ENCODE measurements around the gene DCP1B.

Gene DCP1B

GRCh38 chr12:1993871-1994371 is 10.3 kb downstream of the DCP1B start:
- Histone ChIP-seq H3K4me1 (ENCODE audit: insufficient read depth, low read length) (peaks cover 33% of the 10 kb centered on the region), H3K36me3 (ENCODE audit: insufficient read depth, low read length) (peaks cover 51% of the 10 kb centered on the region), H3K9ac (ENCODE audit: low read depth, low read length) (no peak overlapping the region), H3K4me3 (ENCODE audit: low read length) (no peak overlapping the region), H3K9me3 (ENCODE audit: insufficient read depth, low read depth, low read length) (no peaks in the 10 kb centered on the region), H3K27me3 (ENCODE audit: insufficient read depth, low read length) (no peaks in the 10 kb centered on the region), H3K27ac (ENCODE audit: low read depth, low read length) (no peak overlapping the region)
- WGBS, result 98% methylated on average over 2 of the region's 2 CpGs

DNA sequence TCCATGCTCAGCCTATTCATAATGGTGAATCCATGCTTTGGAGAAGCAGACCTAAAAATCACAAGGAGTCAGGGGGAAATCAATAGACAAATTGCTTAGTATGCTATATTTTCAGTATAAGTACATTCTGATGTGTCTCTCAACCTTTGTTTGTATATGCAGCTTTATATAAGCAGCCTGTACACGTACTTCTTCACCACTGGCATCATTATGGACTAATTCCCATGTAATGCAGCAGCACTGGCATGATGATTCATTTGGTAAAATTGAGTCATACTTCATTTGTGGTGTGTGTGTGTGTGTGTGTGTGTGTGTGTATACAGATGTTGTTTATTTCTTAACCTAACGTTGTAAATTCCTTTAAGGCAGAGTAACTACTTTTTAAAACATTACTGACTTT is 10.9 kb downstream of the DCP1B start:
- Histone ChIP-seq H3K4me3 (ENCODE audit: low read length) (no peak overlapping the region), H3K27me3 (ENCODE audit: insufficient read depth, low read length) (no peaks in the 10 kb centered on the region), H3K9me3 (ENCODE audit: insufficient read depth, low read depth, low read length) (no peaks in the 10 kb centered on the region), H3K4me1 (ENCODE audit: insufficient read depth, low read length) (peaks cover 27% of the 10 kb centered on the region), H3K36me3 (ENCODE audit: insufficient read depth, low read length) (peaks cover 54% of the 10 kb centered on the region), H3K9ac (ENCODE audit: low read depth, low read length) (no peak overlapping the region), H3K27ac (ENCODE audit: low read depth, low read length) (no peak overlapping the region)
- 100% methylated on average over 1 of the region's 2 CpGs for WGBS

DNA sequence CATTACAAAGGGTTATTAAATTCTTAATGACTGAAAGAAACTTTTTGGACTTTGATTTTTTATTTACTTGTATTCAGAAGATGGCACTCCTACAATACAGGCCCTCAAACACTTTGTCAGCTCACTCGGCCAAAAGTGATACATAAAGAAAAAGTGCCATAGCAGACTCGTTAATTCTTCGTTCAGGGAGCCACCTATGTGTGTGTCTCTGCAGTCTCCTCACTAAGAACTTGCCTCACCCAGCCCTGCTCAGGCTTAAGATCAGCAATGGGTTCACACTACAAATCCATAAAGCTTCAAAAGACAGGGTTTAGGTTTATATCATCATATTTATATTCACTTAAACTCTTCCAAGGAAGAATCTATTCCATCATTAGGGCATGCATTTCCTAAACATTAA is 11.5 kb downstream of the DCP1B start:
- Histone ChIP-seq H3K36me3 (ENCODE audit: insufficient read depth, low read length) (peaks cover 60% of the 10 kb centered on the region), H3K27me3 (ENCODE audit: insufficient read depth, low read length) (no peaks in the 10 kb centered on the region), H3K9ac (ENCODE audit: low read depth, low read length) (no peak overlapping the region), H3K27ac (ENCODE audit: low read depth, low read length) (no peak overlapping the region), H3K4me1 (ENCODE audit: insufficient read depth, low read length) (peaks cover 21% of the 10 kb centered on the region), H3K9me3 (ENCODE audit: insufficient read depth, low read depth, low read length) (no peaks in the 10 kb centered on the region), H3K4me3 (ENCODE audit: low read length) (no peak overlapping the region)
- 96% methylated on average over 3 of the region's 3 CpGs for WGBS

DNA sequence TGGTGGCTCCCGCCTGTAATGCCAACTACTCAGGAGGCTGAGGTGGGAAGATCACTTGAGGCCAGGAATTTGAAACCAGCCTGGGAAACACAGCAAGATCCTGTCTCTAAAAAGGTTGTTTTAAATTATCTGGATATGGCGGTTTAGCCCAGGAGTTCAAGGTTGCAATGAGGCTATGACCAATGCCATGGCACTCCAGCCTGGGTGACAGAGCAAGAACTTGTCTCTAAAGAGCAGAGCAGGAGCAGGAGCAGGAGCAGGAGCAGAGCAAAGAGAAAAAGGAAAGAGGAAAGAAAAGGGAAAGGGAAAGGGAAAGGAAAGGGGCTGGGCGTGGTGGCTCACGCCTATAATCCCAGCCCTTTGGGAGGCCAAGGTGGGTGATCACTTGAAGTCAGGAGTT is 15.1 kb downstream of the DCP1B start:
- H3K27ac ChIP-seq (ENCODE audit: low read depth, low read length), result no peak overlapping the region
- peaks cover 68% of the 10 kb centered on the region for H3K36me3 ChIP-seq (ENCODE audit: insufficient read depth, low read length)
- H3K27me3 ChIP-seq (ENCODE audit: insufficient read depth, low read length), result no peaks in the 10 kb centered on the region
- 88% methylated on average over 4 of the region's 4 CpGs for WGBS
- no peak overlapping the region for H3K4me3 ChIP-seq (ENCODE audit: low read length)
- peaks cover 7% of the 10 kb centered on the region; the same call in 1 of the 2 replicates for H3K9me3 ChIP-seq (ENCODE audit: insufficient read depth, low read depth, low read length)
- no peak overlapping the region for H3K9ac ChIP-seq (ENCODE audit: low read depth, low read length)
- H3K4me1 ChIP-seq (ENCODE audit: insufficient read depth, low read length), result peaks cover 5% of the 10 kb centered on the region

DNA sequence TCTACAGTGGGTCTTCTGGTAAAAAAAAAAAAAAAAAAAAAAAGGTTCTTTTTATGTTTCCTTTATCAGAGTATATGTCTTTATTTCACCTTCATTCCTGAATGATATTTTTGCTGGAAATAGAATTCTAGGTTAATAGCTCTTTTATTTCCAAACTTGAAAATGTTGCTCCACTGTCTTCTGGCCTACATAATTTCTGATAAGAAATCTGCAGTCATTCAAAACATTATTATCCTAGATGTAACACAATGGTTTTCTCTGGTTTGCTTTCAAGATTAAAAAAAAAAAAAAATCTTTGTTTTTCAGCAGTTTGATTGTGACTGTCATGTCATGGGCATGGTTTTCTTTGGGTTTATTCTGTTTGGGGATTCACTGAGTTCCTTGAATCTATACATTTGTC is 19.5 kb downstream of the DCP1B start:
- H3K36me3 ChIP-seq (ENCODE audit: insufficient read depth, low read length), result peaks cover 37% of the 10 kb centered on the region
- H3K9me3 ChIP-seq (ENCODE audit: insufficient read depth, low read depth, low read length), result peaks cover 7% of the 10 kb centered on the region; the same call in 1 of the 2 replicates
- peaks cover 10% of the 10 kb centered on the region; the same call in 1 of the 2 replicates for H3K4me1 ChIP-seq (ENCODE audit: insufficient read depth, low read length)
- no peak overlapping the region for H3K4me3 ChIP-seq (ENCODE audit: low read length)
- no peak overlapping the region for H3K9ac ChIP-seq (ENCODE audit: low read depth, low read length)
- H3K27ac ChIP-seq (ENCODE audit: low read depth, low read length), result no peak overlapping the region
- no peaks in the 10 kb centered on the region for H3K27me3 ChIP-seq (ENCODE audit: insufficient read depth, low read length)

DNA sequence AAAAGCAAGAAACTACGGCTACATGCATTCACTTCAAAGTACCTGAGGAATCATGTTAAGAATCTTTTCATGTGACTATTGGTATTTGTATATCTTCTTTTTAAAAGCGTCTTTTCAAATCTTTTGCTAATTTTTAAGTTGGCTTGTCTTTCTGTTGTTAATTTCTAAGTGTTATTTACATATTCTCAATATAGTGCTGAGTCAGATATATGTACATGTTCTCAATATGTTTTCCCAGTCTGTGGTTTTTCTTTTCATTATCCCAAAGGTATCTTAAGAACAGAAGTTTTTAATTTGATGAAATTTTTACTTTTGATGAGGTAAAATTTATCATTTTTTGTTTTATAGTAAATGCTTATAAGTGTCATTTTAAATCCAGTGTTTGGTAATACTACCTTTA is 24.0 kb downstream of the DCP1B start:
- Histone ChIP-seq H3K27ac (ENCODE audit: low read depth, low read length) (no peak overlapping the region), H3K36me3 (ENCODE audit: insufficient read depth, low read length) (peaks cover 5% of the 10 kb centered on the region; the same call in 1 of the 2 replicates), H3K9me3 (ENCODE audit: insufficient read depth, low read depth, low read length) (peaks cover 6% of the 10 kb centered on the region; the same call in 1 of the 2 replicates), H3K27me3 (ENCODE audit: insufficient read depth, low read length) (no peaks in the 10 kb centered on the region), H3K9ac (ENCODE audit: low read depth, low read length) (no peak overlapping the region), H3K4me3 (ENCODE audit: low read length) (no peak overlapping the region), H3K4me1 (ENCODE audit: insufficient read depth, low read length) (peaks cover 13% of the 10 kb centered on the region; the same call in 1 of the 2 replicates)
- WGBS, result 88% methylated on average over 1 of the region's 2 CpGs

GRCh38 chr12:1978078-1978862 is 26.0 kb downstream of the DCP1B start:
- Histone ChIP-seq H3K27me3 (ENCODE audit: insufficient read depth, low read length) (no peaks in the 10 kb centered on the region), H3K4me1 (ENCODE audit: insufficient read depth, low read length) (peaks cover 13% of the 10 kb centered on the region; the same call in 1 of the 2 replicates), H3K9ac (ENCODE audit: low read depth, low read length) (no peak overlapping the region), H3K4me3 (ENCODE audit: low read length) (no peak overlapping the region), H3K27ac (ENCODE audit: low read depth, low read length) (no peak overlapping the region), H3K36me3 (ENCODE audit: insufficient read depth, low read length) (no peaks in the 10 kb centered on the region), H3K9me3 (ENCODE audit: insufficient read depth, low read depth, low read length) (no peaks in the 10 kb centered on the region)
- WGBS, result 100% methylated on average over 4 of the region's 4 CpGs

DNA sequence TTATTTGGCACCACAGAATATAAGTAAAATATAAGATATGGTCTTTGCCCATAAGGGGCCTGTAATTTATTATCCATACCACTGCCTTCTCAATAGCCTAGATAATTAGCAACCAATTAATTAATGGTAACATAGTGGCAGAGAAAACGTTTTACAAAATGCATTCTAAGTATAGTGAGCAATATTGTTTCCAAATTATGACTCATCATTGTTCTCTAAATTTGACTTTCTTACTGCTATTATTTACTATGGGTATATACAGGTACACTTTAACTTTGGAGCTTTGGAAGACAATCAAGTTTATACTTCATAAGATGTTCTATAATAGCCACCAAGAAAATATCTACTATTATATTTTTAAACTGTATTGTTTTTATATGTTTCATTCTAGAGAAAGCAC is 26.7 kb downstream of the DCP1B start:
- no peaks in the 10 kb centered on the region for H3K27me3 ChIP-seq (ENCODE audit: insufficient read depth, low read length)
- no CpG with 5 or more reads among the region's 1 CpG for WGBS
- H3K27ac ChIP-seq (ENCODE audit: low read depth, low read length), result no peak overlapping the region
- no peak overlapping the region for H3K4me3 ChIP-seq (ENCODE audit: low read length)
- peaks cover 13% of the 10 kb centered on the region; the same call in 1 of the 2 replicates for H3K4me1 ChIP-seq (ENCODE audit: insufficient read depth, low read length)
- no peaks in the 10 kb centered on the region for H3K36me3 ChIP-seq (ENCODE audit: insufficient read depth, low read length)
- H3K9ac ChIP-seq (ENCODE audit: low read depth, low read length), result no peak overlapping the region
- no peaks in the 10 kb centered on the region for H3K9me3 ChIP-seq (ENCODE audit: insufficient read depth, low read depth, low read length)

GRCh38 chr12:1977109-1977508 is 27.1 kb downstream of the DCP1B start:
- Histone ChIP-seq H3K27me3 (ENCODE audit: insufficient read depth, low read length) (no peaks in the 10 kb centered on the region), H3K9ac (ENCODE audit: low read depth, low read length) (no peak overlapping the region), H3K9me3 (ENCODE audit: insufficient read depth, low read depth, low read length) (no peaks in the 10 kb centered on the region), H3K27ac (ENCODE audit: low read depth, low read length) (no peak overlapping the region), H3K36me3 (ENCODE audit: insufficient read depth, low read length) (no peaks in the 10 kb centered on the region), H3K4me3 (ENCODE audit: low read length) (no peak overlapping the region), H3K4me1 (ENCODE audit: insufficient read depth, low read length) (peaks cover 13% of the 10 kb centered on the region; the same call in 1 of the 2 replicates)
- WGBS, result 90% methylated on average over 6 of the region's 6 CpGs

- Histone ChIP-seq H3K4me1 (ENCODE audit: insufficient read depth, low read length) (peaks cover 6% of the 10 kb centered on the region; the same call in 1 of the 2 replicates), H3K4me3 (ENCODE audit: low read length) (no peak overlapping the region), H3K9ac (ENCODE audit: low read depth, low read length) (no peak overlapping the region), H3K36me3 (ENCODE audit: insufficient read depth, low read length) (no peaks in the 10 kb centered on the region), H3K27ac (ENCODE audit: low read depth, low read length) (no peak overlapping the region), H3K9me3 (ENCODE audit: insufficient read depth, low read depth, low read length) (no peaks in the 10 kb centered on the region), H3K27me3 (ENCODE audit: insufficient read depth, low read length) (no peaks in the 10 kb centered on the region)
- 100% methylated on average over 1 of the region's 1 CpG for WGBS
These were observed 29.4 kb downstream of the DCP1B start for GRCh38 chr12:1974812-1975211.

GRCh38 chr12:1972856-1973317 is 31.4 kb downstream of the DCP1B start:
- H3K9ac ChIP-seq (ENCODE audit: low read depth, low read length), result no peak overlapping the region
- H3K27me3 ChIP-seq (ENCODE audit: insufficient read depth, low read length), result no peaks in the 10 kb centered on the region
- H3K36me3 ChIP-seq (ENCODE audit: insufficient read depth, low read length), result no peaks in the 10 kb centered on the region
- 90% methylated on average over 9 of the region's 9 CpGs for WGBS
- H3K9me3 ChIP-seq (ENCODE audit: insufficient read depth, low read depth, low read length), result no peaks in the 10 kb centered on the region
- H3K4me3 ChIP-seq (ENCODE audit: low read length), result no peak overlapping the region
- H3K4me1 ChIP-seq (ENCODE audit: insufficient read depth, low read length), result peaks cover 3% of the 10 kb centered on the region; the same call in 1 of the 2 replicates
- no peak overlapping the region for H3K27ac ChIP-seq (ENCODE audit: low read depth, low read length)
